Colonic mucosa (tissue), 4 donors: ENCODE results near the gene PLEKHG1. TPM values are rescaled to one million over a fixed set of nuclear protein-coding genes. Genes with fewer than 3 reads are reported as not detected.

Experiments used
- DNase-seq: peaks from one replicate; pipeline ENCODE4 v3.0.0-alpha.2; 2020
- H3K27ac ChIP-seq: fragments of 200-600 bp; one replicate; pipeline ENCODE4 v1.8.0; 2021
- H3K27me3 ChIP-seq: fragments of 200-600 bp; one replicate; pipeline ENCODE4 v1.8.0; 2021
- H3K36me3 ChIP-seq: fragments of 200-600 bp; one replicate; pipeline ENCODE4 v1.8.0; 2021
- H3K4me1 ChIP-seq: fragments of 200-600 bp; one replicate; pipeline ENCODE4 v1.8.0; 2021; ENCODE audit warnings: mild to moderate bottlenecking
- H3K4me3 ChIP-seq: fragments of 200-600 bp; one replicate; pipeline ENCODE4 v1.8.0; 2021
- H3K9ac ChIP-seq, 2 donors: one replicate each; pipeline ENCODE4 v1.7.0; 2013; ENCODE audit warnings: control low read depth in 2 of 2, low read depth in 2 of 2, low read length in 2 of 2
- H3K9me3 ChIP-seq: fragments of 200-600 bp; one replicate; pipeline ENCODE4 v1.8.0; 2021
- CTCF ChIP-seq: fragments of 200-600 bp; IDR thresholded peaks from one replicate; pipeline ENCODE4 v1.8.0; 2022; ENCODE audit warnings: antibody characterized with exemption, mild to moderate bottlenecking
- intact Hi-C: fragments of 100-400 bp; cut with DNase I; formaldehyde crosslinking; loops from one replicate; pipeline ENCODE4 v1.14.1; 2022
- total RNA-seq, 2 donors: library from RNA; stranded (reverse); fragmentation: NEBNext Ultra II Directional in 1 of 2; extraction: Animal tissue kit (Norgen Biotek cat#: 25700) in 1 of 2; gene quantifications; one replicate each; pipeline ENCODE4 v1.2.1, GENCODE V29; 2021
- donor health status: healthy.
- donor health status: DM: no; HTN: no; CAD: no.
- donor health status: DM: no; HTN: no; CAD: no.

Gene PLEKHG1
- total RNA-seq, 2 donors from 2014 or later: 21.8 to 25.2 TPM

GRCh38 chr6:150569161-150569560, 30.5 kb upstream of the PLEKHG1 start:
- Histone ChIP-seq H3K4me1 (no peaks in the 10 kb centered on the region), H3K4me3 (no peak overlapping the region), H3K9me3 (no peaks in the 10 kb centered on the region), H3K9ac (no peak overlapping the region), H3K36me3 (no peaks in the 10 kb centered on the region), H3K27me3 (no peaks in the 10 kb centered on the region), H3K27ac (no peak overlapping the region)
- no peak for TF ChIP-seq CTCF
- intact Hi-C loops: no loop called here
- no peak for DNase-seq

GRCh38 chr6:150573041-150573681, 26.5 kb upstream of the PLEKHG1 start:
- intact Hi-C loops: no loop called here
- Histone ChIP-seq H3K9ac (no peak overlapping the region), H3K4me3 (no peak overlapping the region), H3K4me1 (no peaks in the 10 kb centered on the region), H3K27ac (no peak overlapping the region), H3K9me3 (no peaks in the 10 kb centered on the region), H3K27me3 (no peaks in the 10 kb centered on the region), H3K36me3 (no peaks in the 10 kb centered on the region)
- TF ChIP-seq CTCF: no peak
- no peak for DNase-seq

- no peak for DNase-seq
- intact Hi-C loops: no loop called here
- Histone ChIP-seq H3K27me3 (no peaks in the 10 kb centered on the region), H3K27ac (no peak overlapping the region), H3K36me3 (no peaks in the 10 kb centered on the region), H3K9me3 (no peaks in the 10 kb centered on the region), H3K4me3 (no peak overlapping the region), H3K9ac (no peak overlapping the region), H3K4me1 (no peaks in the 10 kb centered on the region)
- TF ChIP-seq CTCF: no peak
These were observed 23.8 kb upstream of the PLEKHG1 start for GRCh38 chr6:150575836-150576235.

GRCh38 chr6:150576651-150577226, 22.9 kb upstream of the PLEKHG1 start:
- no peak for DNase-seq
- no peak for TF ChIP-seq CTCF
- Histone ChIP-seq H3K9me3 (no peaks in the 10 kb centered on the region), H3K9ac (no peak overlapping the region), H3K36me3 (no peaks in the 10 kb centered on the region), H3K27me3 (no peaks in the 10 kb centered on the region), H3K4me1 (no peaks in the 10 kb centered on the region), H3K27ac (no peak overlapping the region), H3K4me3 (no peak overlapping the region)
- intact Hi-C loops: no loop called here

GRCh38 chr6:150579611-150580010, 20.1 kb upstream of the PLEKHG1 start:
- no peak for DNase-seq
- no peak overlapping the region for H3K9ac ChIP-seq
- H3K36me3 ChIP-seq: no peaks in the 10 kb centered on the region
- no peak overlapping the region for H3K4me3 ChIP-seq
- no peak overlapping the region for H3K27ac ChIP-seq
- no peaks in the 10 kb centered on the region for H3K27me3 ChIP-seq
- H3K4me1 ChIP-seq: no peaks in the 10 kb centered on the region
- TF ChIP-seq CTCF: no peak
- no peaks in the 10 kb centered on the region for H3K9me3 ChIP-seq
- intact Hi-C loops: no loop called here
